ENCODE results near the gene LRP2BP.
A peak's percentile ranks its signal among the peaks of the same experiment; 100 is the strongest.
"Not testable (repeated sequence)": the region's sequence is repeated elsewhere in the genome, so short reads cannot be mapped to it uniquely, and the experiment has no call there.

LRP2BP gene

GRCh38 chr4:185317880-185318279, 77.8 kb downstream of the LRP2BP start:
- peak; percentile 57; the same call in 2 of the 3 replicates for ATAC-seq
- TF ChIP-seq ZNF70 (CRISPR knock-in tag; IDR thresholded peaks at IDR 0.05) (no peak), ZFP3 (CRISPR knock-in tag; IDR thresholded peaks at IDR 0.05) (no peak), CSRNP3 (CRISPR knock-in tag; IDR thresholded peaks at IDR 0.05) (no peak), ESRRG (CRISPR knock-in tag; IDR thresholded peaks at IDR 0.05) (no peak), ZC3H10 (CRISPR knock-in tag; IDR thresholded peaks at IDR 0.05) (no peak), ZFP30 (CRISPR knock-in tag; IDR thresholded peaks at IDR 0.05) (no peak), TOX (CRISPR knock-in tag; IDR thresholded peaks at IDR 0.05; ENCODE audit: borderline replicate concordance) (no peak), ISL1 (CRISPR knock-in tag; IDR thresholded peaks at IDR 0.05) (no peak), ARNTL (CRISPR knock-in tag; IDR thresholded peaks at IDR 0.05; ENCODE audit: borderline replicate concordance, low read depth) (no peak), PATZ1 (CRISPR knock-in tag; IDR thresholded peaks at IDR 0.05; ENCODE audit: borderline replicate concordance) (no peak), OSR1 (CRISPR knock-in tag; IDR thresholded peaks at IDR 0.05) (no peak), ZNF565 (CRISPR knock-in tag; conservative IDR thresholded peaks at IDR 0.05; ENCODE audit: low read depth) (no peak)
- TF ChIP-seq, protein P1, sequence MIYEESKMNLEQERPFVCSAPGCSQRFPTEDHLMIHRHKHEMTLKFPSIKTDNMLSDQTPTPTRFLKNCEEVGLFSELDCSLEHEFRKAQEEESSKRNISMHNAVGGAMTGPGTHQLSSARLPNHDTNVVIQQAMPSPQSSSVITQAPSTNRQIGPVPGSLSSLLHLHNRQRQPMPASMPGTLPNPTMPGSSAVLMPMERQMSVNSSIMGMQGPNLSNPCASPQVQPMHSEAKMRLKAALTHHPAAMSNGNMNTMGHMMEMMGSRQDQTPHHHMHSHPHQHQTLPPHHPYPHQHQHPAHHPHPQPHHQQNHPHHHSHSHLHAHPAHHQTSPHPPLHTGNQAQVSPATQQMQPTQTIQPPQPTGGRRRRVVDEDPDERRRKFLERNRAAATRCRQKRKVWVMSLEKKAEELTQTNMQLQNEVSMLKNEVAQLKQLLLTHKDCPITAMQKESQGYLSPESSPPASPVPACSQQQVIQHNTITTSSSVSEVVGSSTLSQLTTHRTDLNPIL (CRISPR knock-in tag; IDR thresholded peaks at IDR 0.05; ENCODE audit: low read depth) = no peak

DNA sequence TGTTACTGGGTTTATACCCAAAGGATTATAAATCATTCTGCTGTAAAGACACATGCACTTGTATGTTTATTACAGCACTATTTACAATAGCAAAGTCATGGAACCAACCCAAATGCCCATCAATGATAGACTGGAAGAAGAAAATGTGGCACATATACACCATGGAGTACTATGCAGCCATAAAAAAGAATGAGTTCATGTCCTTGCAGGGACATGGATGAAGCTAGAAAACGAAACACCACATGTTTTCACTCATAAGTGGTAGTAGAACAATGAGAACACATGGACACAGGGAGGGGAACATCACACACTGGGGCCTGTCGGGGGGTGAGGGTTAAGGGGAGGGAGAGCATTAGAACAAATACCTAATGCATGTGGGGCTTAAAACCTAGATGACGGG, 78.3 kb downstream of the LRP2BP start:
- ATAC-seq = not testable (repeated sequence)
